Naive thymus-derived CD8-positive, alpha-beta T cell (primary cell): ENCODE results near the gene RAMP1. TPM values are rescaled to one million over a fixed set of nuclear protein-coding genes. Genes with fewer than 3 reads are reported as not detected.

Source experiments
- ATAC-seq, 2 donors: fragments of 150-1000 bp; cut with Tn5 transposase in 1 of 2; sonication (Bioruptor Pico), chemical (Tn5 transposase) in 1 of 2; 1 replicate in 1 of 2; 2 replicates in 1 of 2; pipeline ENCODE4 v1.10.0; 2021; ENCODE audit warnings: mild to moderate bottlenecking in 2 of 2, moderate library complexity in 2 of 2
- POLR2A ChIA-PET: fragments of 350-600 bp; sonication (Branson Sonifier 250); formaldehyde crosslinking; loops from one replicate; lab custom pipeline; 2021; ENCODE audit warnings: antibody characterized with exemption; lab: Charles Lee
- DNase-seq, 10 donors: peaks; one replicate each; pipeline versions ENCODE4 v3.0.0 to v3.0.0-alpha.2; 2020 to 2022
- H3K27ac Mint-ChIP-seq, 10 donors: one replicate each; pipeline ENCODE4 v1.8.0; 2020 to 2022; ENCODE audit warnings: mild to moderate bottlenecking in 10 of 10, mixed read lengths in 10 of 10, moderate library complexity in 4 of 10, inconsistent platforms in 1 of 10
- H3K27me3 Mint-ChIP-seq, 5 donors: one replicate each; pipeline ENCODE4 v1.8.0; 2021 to 2022; ENCODE audit warnings: mixed read lengths in 5 of 5
- H3K36me3 Mint-ChIP-seq, 3 donors: one replicate each; pipeline ENCODE4 v1.8.0; 2020 to 2022; ENCODE audit warnings: mixed read lengths in 3 of 3, mild to moderate bottlenecking in 2 of 3, inconsistent platforms in 1 of 3
- H3K4me1 Mint-ChIP-seq, 4 donors: one replicate each; pipeline ENCODE4 v1.8.0; 2021 to 2022; ENCODE audit warnings: mixed read lengths in 4 of 4
- H3K4me3 Mint-ChIP-seq, 10 donors: one replicate each; pipeline ENCODE4 v1.8.0; 2020 to 2022; ENCODE audit warnings: mild to moderate bottlenecking in 10 of 10, mixed read lengths in 10 of 10, moderate library complexity in 6 of 10, inconsistent platforms in 1 of 10
- H3K9me3 Mint-ChIP-seq, 9 donors: one replicate each; pipeline ENCODE4 v1.8.0; 2020 to 2022; ENCODE audit warnings: mixed read lengths in 9 of 9, mild to moderate bottlenecking in 3 of 9, inconsistent platforms in 1 of 9, moderate library complexity in 1 of 9
- polyA plus RNA-seq, 3 donors: library from polyadenylated mRNA; unstranded; fragments of 300-500 nt; fragmentation: Illumina TruSeq; gene quantifications; one replicate each; pipeline ENCODE4 v1.2.3, GENCODE V29; 2021
- total RNA-seq, 8 experiments: library from RNA in 2 of 8; stranded (reverse) in 2 of 8; gene quantifications; one replicate each; pipeline ENCODE4 v1.2.3 and lab custom pipeline; 2021 to 2026

Gene RAMP1
- total and polyA plus RNA-seq, 5 experiments from 2014 or later, result 1.1 TPM; not detected in 4

DNA sequence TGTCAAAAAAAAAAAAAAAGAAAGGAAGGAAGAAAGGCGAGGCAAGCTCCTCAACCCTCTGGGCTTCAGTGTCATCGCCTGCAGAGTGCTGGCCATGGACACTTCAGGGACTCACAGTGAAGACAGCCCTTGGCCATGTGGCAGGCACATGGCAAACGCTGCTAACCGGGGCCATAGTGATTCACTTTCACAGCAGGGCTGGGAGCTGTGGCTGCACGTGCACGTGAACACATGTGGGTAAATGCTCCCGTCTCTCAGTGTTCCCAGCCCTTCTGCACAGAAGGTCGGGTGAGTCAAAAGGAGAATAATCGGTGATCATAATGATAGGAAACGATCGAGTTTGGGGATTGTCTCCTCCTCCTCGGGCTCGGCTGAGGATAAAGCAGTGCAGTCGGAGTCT is 61.2 kb downstream of the RAMP1 start:
- Mint-ChIP-seq H3K27ac (peak overlapping the region in 1 of 10 donors; percentile 49), H3K4me1 (peaks cover 3 to 11% (median 9%) of the 10 kb centered on the region in 4 donors), H3K4me3 (no peak overlapping the region), H3K9me3 (no peaks in the 10 kb centered on the region), H3K36me3 (no peaks in the 10 kb centered on the region), H3K27me3 (no peaks in the 10 kb centered on the region)
- POLR2A ChIA-PET, result interaction anchor here (1.0 kb wide), 1 partner anchor 22 kb away, joined by 3 read pairs; no protein-coding TSS in a partner anchor
- no peak for ATAC-seq
- DNase-seq, result no peak

DNA sequence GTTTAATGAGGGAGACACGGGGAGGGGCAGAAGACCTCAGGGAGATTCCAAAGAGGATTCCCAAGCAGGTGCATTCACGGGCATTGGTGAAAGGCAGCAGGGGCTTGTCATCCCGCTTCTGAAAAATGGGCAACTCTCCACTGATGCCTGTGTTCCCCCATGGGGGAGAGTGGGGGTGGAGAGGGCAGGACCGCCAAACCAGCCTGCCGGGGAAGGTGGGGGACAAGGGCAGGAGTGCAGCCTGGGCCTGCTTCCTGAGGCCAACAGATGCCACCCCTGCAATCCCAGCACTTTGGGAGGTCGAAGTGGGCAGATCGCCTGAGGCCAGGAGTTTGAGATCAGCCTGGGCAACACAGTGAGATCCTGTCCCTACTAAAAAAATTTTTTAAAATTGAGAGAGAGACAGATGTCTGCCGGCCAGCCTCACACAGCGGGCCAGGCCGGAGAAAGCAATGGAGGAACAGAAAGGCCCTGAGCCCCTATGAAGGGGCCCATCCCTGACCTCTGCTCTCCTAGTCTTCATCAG is 62.6 kb downstream of the RAMP1 start:
- H3K27me3 Mint-ChIP-seq, result no peaks in the 10 kb centered on the region
- DNase-seq (no peak), ATAC-seq (no peak)
- no peaks in the 10 kb centered on the region for H3K36me3 Mint-ChIP-seq
- POLR2A ChIA-PET, result interaction anchor here (1.8 kb wide), 1 partner anchor 47 kb away, joined by 8 read pairs; no protein-coding TSS in a partner anchor
- H3K4me1 Mint-ChIP-seq, result peaks cover 4 to 18% (median 11%) of the 10 kb centered on the region in 4 donors
- no peaks in the 10 kb centered on the region for H3K9me3 Mint-ChIP-seq
- H3K4me3 Mint-ChIP-seq, result peak overlapping the region in 1 of 10 donors; percentile 2
- H3K27ac Mint-ChIP-seq, result no peak overlapping the region

DNA sequence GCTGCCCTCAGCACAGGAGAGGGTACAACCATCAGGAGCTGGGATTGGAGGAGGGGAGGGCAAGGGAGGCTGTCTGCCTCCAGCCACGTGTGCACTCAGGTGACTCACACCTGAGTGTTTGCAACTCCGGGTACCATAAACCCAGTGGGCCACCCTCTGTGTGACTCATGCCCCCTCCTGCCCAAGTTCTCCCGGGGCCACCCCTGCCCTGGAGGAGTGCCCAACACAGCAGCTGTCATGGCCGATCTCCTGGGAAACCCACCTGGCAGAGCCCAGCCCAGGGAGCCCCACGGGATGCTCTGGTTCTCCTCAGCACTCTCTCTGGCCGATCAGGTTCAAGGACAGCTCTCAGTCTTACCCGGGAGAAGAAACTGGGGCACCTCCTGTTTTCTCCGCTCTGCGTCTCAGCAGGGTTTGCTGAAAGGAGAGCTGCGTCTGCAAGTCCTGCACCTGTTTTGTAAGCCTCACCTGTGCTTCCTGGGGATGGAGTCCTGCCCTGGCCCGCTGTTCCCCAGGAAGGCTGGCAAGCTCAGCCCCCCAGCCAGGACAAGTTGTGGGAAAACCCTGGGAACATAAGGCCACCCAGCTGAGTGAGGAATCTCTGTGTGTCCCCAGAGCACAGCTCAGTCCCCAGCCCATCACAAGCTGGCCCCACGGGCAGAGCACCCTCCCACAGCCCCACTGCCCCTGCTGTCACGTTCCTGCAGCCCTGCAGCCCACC is 63.4 kb downstream of the RAMP1 start:
- peaks cover 0 to 3% (median 0%) of the 10 kb centered on the region in 9 donors for H3K9me3 Mint-ChIP-seq
- ATAC-seq, result no peak
- H3K4me1 Mint-ChIP-seq, result peaks cover 4 to 19% (median 11%) of the 10 kb centered on the region in 4 donors
- no peaks in the 10 kb centered on the region for H3K27me3 Mint-ChIP-seq
- POLR2A ChIA-PET, result interaction anchor here (0.9 to 1.8 kb wide), 3 partner anchors 21 to 46 kb away, joined by 3 to 8 read pairs (median 3); no protein-coding TSS in a partner anchor
- no peak for DNase-seq
- peak overlapping the region in 3 of 10 donors; percentile 48 to 73 (median 55) for H3K27ac Mint-ChIP-seq
- H3K4me3 Mint-ChIP-seq, result peak overlapping the region in 6 of 10 donors; percentile 11 to 71 (median 43)
- no peaks in the 10 kb centered on the region for H3K36me3 Mint-ChIP-seq

GRCh38 chr2:237923481-237924163 is 64.2 kb downstream of the RAMP1 start:
- ATAC-seq, result peak; percentile 100
- POLR2A ChIA-PET, result interaction anchor here (0.9 to 1.8 kb wide), 3 partner anchors 20 to 45 kb away, joined by 3 to 8 read pairs (median 3); no protein-coding TSS in a partner anchor
- H3K4me1 Mint-ChIP-seq, result peaks cover 4 to 19% (median 11%) of the 10 kb centered on the region in 4 donors
- peak overlapping the region in 5 of 10 donors; percentile 34 to 77 (median 53) for H3K27ac Mint-ChIP-seq
- H3K4me3 Mint-ChIP-seq, result peak overlapping the region; percentile 18 to 72 (median 52)
- peaks cover 0 to 3% (median 0%) of the 10 kb centered on the region in 9 donors for H3K9me3 Mint-ChIP-seq
- no peaks in the 10 kb centered on the region for H3K27me3 Mint-ChIP-seq
- H3K36me3 Mint-ChIP-seq, result no peaks in the 10 kb centered on the region
- DNase-seq, result peak; percentile 57 to 85 (median 79)

DNA sequence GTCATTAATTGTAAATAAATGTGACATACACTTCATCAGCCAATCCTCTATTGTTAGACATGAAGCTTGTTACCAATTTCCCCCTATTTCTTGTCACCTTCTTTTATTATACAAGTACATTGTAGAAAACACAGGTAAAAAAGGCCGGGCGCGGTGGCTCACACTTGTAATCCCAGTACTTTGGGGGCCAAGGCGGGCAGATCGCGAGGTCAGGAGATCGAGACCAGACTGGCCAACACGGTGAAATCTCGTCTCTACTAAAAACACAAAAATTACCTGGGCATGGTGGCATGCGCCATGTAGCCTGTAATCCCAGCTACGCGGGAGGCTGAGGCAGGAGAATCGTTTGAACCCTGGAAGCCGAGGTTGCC is 64.7 kb downstream of the RAMP1 start:
- Mint-ChIP-seq H3K4me3 (peak overlapping the region in 5 of 10 donors; percentile 31 to 72 (median 50)), H3K4me1 (peaks cover 4 to 18% (median 11%) of the 10 kb centered on the region in 4 donors), H3K27ac (peak overlapping the region in 2 of 10 donors; percentile 53 to 55), H3K27me3 (no peaks in the 10 kb centered on the region), H3K9me3 (peaks cover 0 to 3% (median 0%) of the 10 kb centered on the region in 9 donors), H3K36me3 (no peaks in the 10 kb centered on the region)
- no peak for ATAC-seq
- POLR2A ChIA-PET, result interaction anchor here (1.8 kb wide), 1 partner anchor 45 kb away, joined by 8 read pairs; no protein-coding TSS in a partner anchor
- DNase-seq, result no peak

GRCh38 chr2:237927135-237927534 is 67.7 kb downstream of the RAMP1 start:
- no peak for DNase-seq
- H3K9me3 Mint-ChIP-seq, result peaks cover 0 to 6% (median 0%) of the 10 kb centered on the region in 9 donors
- POLR2A ChIA-PET, result interaction anchor here (1.1 kb wide), 1 partner anchor 208 kb away, joined by 3 read pairs; no protein-coding TSS in a partner anchor
- H3K36me3 Mint-ChIP-seq, result no peaks in the 10 kb centered on the region
- H3K27me3 Mint-ChIP-seq, result peaks cover 0 to 2% (median 0%) of the 10 kb centered on the region in 5 donors
- no peak for ATAC-seq
- peaks cover 4 to 15% (median 10%) of the 10 kb centered on the region in 4 donors for H3K4me1 Mint-ChIP-seq
- peak overlapping the region in 1 of 10 donors; percentile 19 for H3K27ac Mint-ChIP-seq
- H3K4me3 Mint-ChIP-seq, result no peak overlapping the region

DNA sequence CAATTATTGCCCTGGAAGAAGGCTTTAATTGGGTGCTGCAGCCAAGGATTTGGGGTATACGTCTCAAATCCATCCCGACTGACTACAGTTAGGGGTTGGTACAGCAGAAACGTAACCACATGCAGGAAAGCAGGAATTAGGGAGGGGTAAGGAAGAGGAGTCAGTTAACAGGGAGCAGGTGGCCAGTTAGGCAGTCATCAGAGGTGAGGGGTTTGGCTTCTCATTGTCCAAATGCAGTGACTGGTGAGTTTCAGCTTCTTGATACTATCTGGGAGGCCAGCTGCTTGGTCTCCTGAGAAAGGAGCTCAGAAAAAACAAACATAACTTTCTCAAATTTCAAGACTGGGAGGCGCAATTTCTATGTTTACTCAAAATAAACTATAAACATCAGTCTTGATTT is 68.6 kb downstream of the RAMP1 start:
- DNase-seq (no peak), ATAC-seq (no peak)
- Mint-ChIP-seq H3K4me1 (peaks cover 4 to 15% (median 10%) of the 10 kb centered on the region in 4 donors), H3K27ac (peak overlapping the region in 1 of 10 donors; percentile 69), H3K4me3 (no peak overlapping the region), H3K36me3 (no peaks in the 10 kb centered on the region), H3K27me3 (peaks cover 0 to 2% (median 0%) of the 10 kb centered on the region in 5 donors), H3K9me3 (peaks cover 0 to 6% (median 0%) of the 10 kb centered on the region in 9 donors)
- POLR2A ChIA-PET, result no interaction called here

GRCh38 chr2:237929979-237930378 is 70.6 kb downstream of the RAMP1 start:
- peaks cover 0 to 5% (median 0%) of the 10 kb centered on the region in 5 donors for H3K27me3 Mint-ChIP-seq
- peaks cover 0 to 6% (median 0%) of the 10 kb centered on the region in 9 donors for H3K9me3 Mint-ChIP-seq
- ATAC-seq, result no peak
- H3K36me3 Mint-ChIP-seq, result no peaks in the 10 kb centered on the region
- H3K4me3 Mint-ChIP-seq, result no peak overlapping the region
- H3K4me1 Mint-ChIP-seq, result peaks cover 0 to 12% (median 4%) of the 10 kb centered on the region in 4 donors
- no peak for DNase-seq
- POLR2A ChIA-PET, result no interaction called here
- H3K27ac Mint-ChIP-seq, result peak overlapping the region in 1 of 10 donors; percentile 22

- no peaks in the 10 kb centered on the region for H3K36me3 Mint-ChIP-seq
- H3K27ac Mint-ChIP-seq, result no peak overlapping the region
- H3K4me1 Mint-ChIP-seq, result peaks cover 0 to 6% (median 2%) of the 10 kb centered on the region in 4 donors
- POLR2A ChIA-PET, result no interaction called here
- ATAC-seq, result no peak
- no peak for DNase-seq
- no peak overlapping the region for H3K4me3 Mint-ChIP-seq
- peaks cover 0 to 6% (median 0%) of the 10 kb centered on the region in 9 donors for H3K9me3 Mint-ChIP-seq
- H3K27me3 Mint-ChIP-seq, result peaks cover 0 to 5% (median 0%) of the 10 kb centered on the region in 5 donors
Observed at GRCh38 chr2:237931205-237931721, 71.8 kb downstream of the RAMP1 start.

GRCh38 chr2:237932731-237933131 is 73.3 kb downstream of the RAMP1 start:
- Mint-ChIP-seq H3K9me3 (peaks cover 0 to 6% (median 0%) of the 10 kb centered on the region in 9 donors), H3K36me3 (no peaks in the 10 kb centered on the region), H3K4me1 (peaks cover 0 to 3% (median under 1%) of the 10 kb centered on the region in 4 donors), H3K27ac (no peak overlapping the region), H3K4me3 (no peak overlapping the region), H3K27me3 (peaks cover 0 to 5% (median 0%) of the 10 kb centered on the region in 5 donors)
- ATAC-seq (no peak), DNase-seq (no peak)
- POLR2A ChIA-PET, result no interaction called here

DNA sequence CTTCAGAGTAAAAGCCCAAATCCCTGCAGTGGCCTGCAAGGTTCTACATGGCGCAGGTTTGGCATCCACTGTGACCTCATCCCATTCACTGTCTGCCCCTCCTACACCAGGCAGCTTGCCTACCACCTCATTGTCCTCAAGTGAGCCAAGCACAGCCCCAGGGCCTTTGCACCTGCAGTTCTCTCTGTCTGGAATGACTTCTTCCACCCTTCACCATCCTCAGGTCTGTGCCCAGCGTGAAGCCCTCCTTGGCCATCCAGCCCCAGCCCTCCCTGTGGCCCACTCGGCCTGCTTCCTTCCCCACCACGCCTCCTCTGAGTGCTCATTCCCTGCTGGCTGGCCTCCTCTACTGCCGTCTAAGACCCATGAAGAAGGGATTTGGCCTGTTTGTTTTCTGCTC is 74.8 kb downstream of the RAMP1 start:
- no peak overlapping the region for H3K4me3 Mint-ChIP-seq
- H3K27ac Mint-ChIP-seq, result peak overlapping the region in 2 of 10 donors; percentile 38 to 71
- H3K4me1 Mint-ChIP-seq, result peaks cover 0 to 3% (median 1%) of the 10 kb centered on the region in 4 donors
- peaks cover 0 to 6% (median 0%) of the 10 kb centered on the region in 9 donors for H3K9me3 Mint-ChIP-seq
- DNase-seq (no peak), ATAC-seq (no peak)
- POLR2A ChIA-PET, result no interaction called here
- H3K27me3 Mint-ChIP-seq, result peaks cover 0 to 5% (median 0%) of the 10 kb centered on the region in 5 donors
- H3K36me3 Mint-ChIP-seq, result no peaks in the 10 kb centered on the region
